ENCODE results near the gene DLGAP4. TPM values are rescaled to one million over a fixed set of nuclear protein-coding genes. Genes with fewer than 3 reads are reported as not detected.

Gene DLGAP4
- total and polyA plus RNA-seq, 2 of the 8 experiments (the other 6 are each of a cell fraction or from before 2014, with no cell fraction given): 41.2 to 57.2 TPM

GRCh38 chr20:36474563-36474962, 168.4 kb downstream of the DLGAP4 start (continued):
- TF ChIP-seq CHD7 (IDR thresholded peaks at IDR 0.05; ENCODE audit: insufficient replicate concordance, low read length) (no peak), BRCA1 (IDR thresholded peaks at IDR 0.05; ENCODE audit: low read depth, low read length) (no peak), PHF8 (conservative IDR thresholded peaks at IDR 0.05; ENCODE audit: low read depth, low read length) (no peak)

Data from H1 (cell line).